HCT116 (cell line): ENCODE measurements around the gene GGA1. TPM values are rescaled to one million over a fixed set of nuclear protein-coding genes. Genes with fewer than 3 reads are reported as not detected.

Source experiments
- ATAC-seq: fragments of 200-7000 bp; cut with Tn5 transposase; 2 replicates; pipeline ENCODE4 v1.9.1; 2020; ENCODE audit warnings: mild to moderate bottlenecking, moderate library complexity
- BruUV-seq: library from RNA; stranded (reverse); fragments of 400-500 nt; replicated peaks from 2 replicates; lab custom pipeline; 2021; lab: Mats Ljungman, UMichigan
- CTCF ChIA-PET: fragments of 300-600 bp; sonication (Branson Sonifier 250); formaldehyde crosslinking; loops from one replicate; lab custom pipeline; 2021; ENCODE audit warnings: antibody characterized with exemption; lab: Charles Lee
- POLR2A ChIA-PET: fragments of 300-600, 350-600 bp; sonication (Branson Sonifier 250); formaldehyde crosslinking; loops from one replicate; lab custom pipeline; 2021; ENCODE audit warnings: antibody characterized with exemption; lab: Charles Lee
- RAD21 ChIA-PET, 2 experiments: fragments of 300-600 bp; sonication (Branson Sonifier 250); formaldehyde crosslinking; loops; one replicate each; lab custom pipeline; 2023; ENCODE audit warnings: low total read pairs in 2 of 2; ENCODE audit not compliant: uncharacterized antibody in 2 of 2, unreplicated experiment in 2 of 2, low non-redundant PET in 1 of 2; lab: Charles Lee
- DNase-seq: peaks from one replicate; pipeline ENCODE4 v3.0.0-alpha.2; 2010; ENCODE audit warnings: low read depth, low spot score
- H2AFZ ChIP-seq: fragments of 200-600 bp; shearing (Covaris generic), sonication (generic); 2 replicates; pipeline ENCODE4 v1.6.1; 2017; ENCODE audit warnings: low read depth, mixed run types, mixed read lengths, antibody characterized with exemption, low read length; ENCODE audit not compliant: poor library complexity, severe bottlenecking
- H3K27ac ChIP-seq: 2 replicates; pipeline ENCODE4 v1.5.1; 2012; ENCODE audit warnings: low read depth, low read length
- H3K27me3 ChIP-seq: fragments of 200-600 bp; sonication (generic); 2 replicates; pipeline ENCODE4 v1.6.1; 2016; ENCODE audit warnings: mixed run types, low read length, mixed read lengths; ENCODE audit not compliant: insufficient read depth
- H3K36me3 ChIP-seq, 2 experiments: fragments of 200-500 bp in 1 of 2; fragments of 200-600 bp in 1 of 2; sonication (Bioruptor generic) in 1 of 2; sonication (generic) in 1 of 2; 2 replicates each; pipeline versions ENCODE4 v1.5.1 to v1.6.1; 2014 to 2016; ENCODE audit warnings: low read length in 2 of 2, inconsistent platforms in 1 of 2, mixed read lengths in 1 of 2, mixed run types in 1 of 2; ENCODE audit not compliant: insufficient read depth in 2 of 2, control insufficient read depth in 1 of 2
- H3K4me1 ChIP-seq, 2 experiments: fragments of 200-600 bp in 1 of 2; sonication (generic) in 1 of 2; 2 replicates each; pipeline versions ENCODE4 v1.5.1 to v1.6.1; 2012 to 2017; ENCODE audit warnings: low read length in 2 of 2, inconsistent platforms in 1 of 2, mild to moderate bottlenecking in 1 of 2, mixed read lengths in 1 of 2, mixed run types in 1 of 2, moderate library complexity in 1 of 2; ENCODE audit not compliant: insufficient read depth in 2 of 2, control insufficient read depth in 1 of 2
- H3K4me2 ChIP-seq: fragments of 200-600 bp; sonication (generic); 2 replicates; pipeline ENCODE4 v1.6.1; 2017; ENCODE audit warnings: mixed run types, low read length, mixed read lengths
- H3K4me3 ChIP-seq, 2 experiments: fragments of 200-600 bp in 1 of 2; sonication (generic) in 1 of 2; replicated peaks in 1 of 2; 2 replicates each; pipeline ENCODE4 v1.5.1; 2011 to 2016; ENCODE audit warnings: low read length in 2 of 2, control low read depth in 1 of 2, low read depth in 1 of 2, mild to moderate bottlenecking in 1 of 2, mixed read lengths in 1 of 2, mixed run types in 1 of 2
- H3K79me2 ChIP-seq: fragments of 200-600 bp; sonication (generic); 2 replicates; pipeline ENCODE4 v1.6.1; 2017; ENCODE audit warnings: mild to moderate bottlenecking, mixed run types, low read length, moderate library complexity, mixed read lengths; ENCODE audit not compliant: insufficient read depth
- H3K9ac ChIP-seq: fragments of 200-600 bp; sonication (generic); 2 replicates; pipeline ENCODE4 v1.6.1; 2016; ENCODE audit warnings: low read length, mixed read lengths
- H3K9me2 ChIP-seq: fragments of 200-600 bp; sonication (generic), shearing (Covaris generic); 2 replicates; pipeline ENCODE4 v1.6.1; 2017; ENCODE audit warnings: mixed run types, mild to moderate bottlenecking, moderate library complexity; ENCODE audit not compliant: insufficient read depth
- H3K9me3 ChIP-seq, 2 experiments: fragments of 200-500 bp in 1 of 2; fragments of 200-600 bp in 1 of 2; sonication (Bioruptor generic) in 1 of 2; sonication (generic) in 1 of 2; 2 replicates each; pipeline ENCODE4 v1.6.1; 2014 to 2017; ENCODE audit warnings: low read length in 2 of 2, mixed read lengths in 2 of 2, inconsistent platforms in 1 of 2, low read depth in 1 of 2, mild to moderate bottlenecking in 1 of 2, mixed run types in 1 of 2, moderate library complexity in 1 of 2; ENCODE audit not compliant: control insufficient read depth in 1 of 2, insufficient read depth in 1 of 2
- H4K20me1 ChIP-seq: fragments of 200-600 bp; sonication (generic), shearing (Covaris generic); 2 replicates; pipeline ENCODE4 v1.6.1; 2017; ENCODE audit warnings: mixed run types, mild to moderate bottlenecking, moderate library complexity; ENCODE audit not compliant: insufficient read depth
- CEBPB ChIP-seq: IDR thresholded peaks from 2 replicates; pipeline ENCODE4 v1.6.1; 2012; ENCODE audit warnings: low read depth
- EGR1 ChIP-seq: IDR thresholded peaks from 2 replicates; pipeline ENCODE4 v1.6.1; 2012; ENCODE audit warnings: low read depth
- EZH2 ChIP-seq: fragments of 200-600 bp; sonication (generic); IDR thresholded peaks from 2 replicates; pipeline ENCODE4 v1.6.1; 2017; ENCODE audit warnings: antibody characterized with exemption, mixed run types
- EZH2phosphoT487 ChIP-seq: fragments of 200-600 bp; IDR thresholded peaks from 2 replicates; pipeline ENCODE4 v1.6.1; 2018; ENCODE audit warnings: antibody characterized with exemption, borderline replicate concordance
- FOSL1 ChIP-seq: IDR thresholded peaks from 2 replicates; pipeline ENCODE4 v1.6.1; 2012; ENCODE audit warnings: low read depth
- JUND ChIP-seq: IDR thresholded peaks from 2 replicates; pipeline ENCODE4 v1.6.1; 2012
- YY1 ChIP-seq: IDR thresholded peaks from 2 replicates; pipeline ENCODE4 v1.6.1; 2011; ENCODE audit warnings: low read length, low read depth, moderate library complexity, mild to moderate bottlenecking; ENCODE audit not compliant: insufficient replicate concordance; ENCODE audit errors: extremely low read depth
- ZFX ChIP-seq: fragments of 450-650 bp; IDR thresholded peaks from 2 replicates; pipeline ENCODE4 v1.6.1; 2017
- intact Hi-C: fragments of 100-400 bp; cut with micrococcal nuclease; formaldehyde crosslinking; loops from 2 replicates; pipeline ENCODE4 v1.10.0; 2022
- total RNA-seq: library from RNA; stranded (reverse); gene quantifications from one replicate; pipeline ENCODE4 v1.2.1, GENCODE V29; 2021; ENCODE audit not compliant: unreplicated experiment
- TF ChIP-seq, protein P1 (sequence below): IDR thresholded peaks from 2 replicates; pipeline ENCODE4 v1.6.1; 2011; ENCODE audit warnings: mild to moderate bottlenecking, low read length, moderate library complexity; ENCODE audit not compliant: insufficient replicate concordance; ENCODE audit errors: extremely low read depth
- TF ChIP-seq, protein P2 (sequence below), 3 experiments: fragments of 200-600 bp in 1 of 3; sonication (generic) in 1 of 3; IDR thresholded peaks in 2 of 3; conservative IDR thresholded peaks in 1 of 3; 2 replicates each; pipeline ENCODE4 v1.5.1; 2012 to 2017; ENCODE audit warnings: low read depth in 2 of 3, low read length in 2 of 3, antibody characterized with exemption in 1 of 3, borderline replicate concordance in 1 of 3, control low read depth in 1 of 3, mild to moderate bottlenecking in 1 of 3, mixed read lengths in 1 of 3, mixed run types in 1 of 3, moderate library complexity in 1 of 3; ENCODE audit not compliant: insufficient read depth in 1 of 3

GGA1 gene
- total RNA-seq, 1 experiment from 2014 or later = 89.8 TPM

DNA sequence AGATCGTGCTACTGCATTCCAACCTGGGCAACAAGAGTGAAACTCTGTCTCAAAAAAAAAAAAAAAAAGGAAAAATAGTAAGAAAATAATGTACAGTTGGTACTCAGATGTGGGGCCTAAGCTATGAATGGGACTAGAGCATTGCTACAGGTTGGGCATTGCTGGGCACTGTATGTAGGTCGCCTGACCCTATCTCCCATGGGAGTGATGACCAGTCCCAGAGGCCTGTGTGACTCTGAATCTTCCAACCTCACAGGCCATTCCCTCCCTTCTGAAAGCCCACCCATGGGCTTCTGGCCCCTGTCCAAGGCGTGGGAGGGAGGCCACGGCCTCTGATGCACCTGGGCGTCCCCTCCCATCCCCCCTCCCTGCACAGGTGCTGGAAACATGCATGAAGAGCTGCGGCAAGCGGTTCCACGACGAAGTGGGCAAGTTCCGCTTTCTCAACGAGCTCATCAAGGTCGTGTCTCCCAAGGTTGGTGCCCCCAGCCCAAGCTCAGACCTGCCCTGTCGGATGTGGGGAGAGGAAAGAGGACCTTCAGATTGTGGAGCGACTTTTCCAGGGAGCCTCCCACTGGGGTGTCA, 9.5 kb downstream of the GGA1 start:
- ATAC-seq (no peak), DNase-seq (no peak)
- ChIA-PET CTCF (interaction anchor here (1.0 kb wide), 1 partner anchor 9 kb away, joined by 3 read pairs; no protein-coding TSS in a partner anchor), RAD21 (interaction anchor here in 1 of 2 experiments (0.9 kb wide), 1 partner anchor 50 kb away, joined by 3 read pairs; no protein-coding TSS in a partner anchor), POLR2A (interaction anchor here (1.0 to 1.3 kb wide), 2 partner anchors 9 to 26 kb away, joined by 3 to 8 read pairs; no protein-coding TSS in a partner anchor)
- no peak for TF ChIP-seq CEBPB
- no peak for TF ChIP-seq EZH2phosphoT487
- TF ChIP-seq, protein P1, sequence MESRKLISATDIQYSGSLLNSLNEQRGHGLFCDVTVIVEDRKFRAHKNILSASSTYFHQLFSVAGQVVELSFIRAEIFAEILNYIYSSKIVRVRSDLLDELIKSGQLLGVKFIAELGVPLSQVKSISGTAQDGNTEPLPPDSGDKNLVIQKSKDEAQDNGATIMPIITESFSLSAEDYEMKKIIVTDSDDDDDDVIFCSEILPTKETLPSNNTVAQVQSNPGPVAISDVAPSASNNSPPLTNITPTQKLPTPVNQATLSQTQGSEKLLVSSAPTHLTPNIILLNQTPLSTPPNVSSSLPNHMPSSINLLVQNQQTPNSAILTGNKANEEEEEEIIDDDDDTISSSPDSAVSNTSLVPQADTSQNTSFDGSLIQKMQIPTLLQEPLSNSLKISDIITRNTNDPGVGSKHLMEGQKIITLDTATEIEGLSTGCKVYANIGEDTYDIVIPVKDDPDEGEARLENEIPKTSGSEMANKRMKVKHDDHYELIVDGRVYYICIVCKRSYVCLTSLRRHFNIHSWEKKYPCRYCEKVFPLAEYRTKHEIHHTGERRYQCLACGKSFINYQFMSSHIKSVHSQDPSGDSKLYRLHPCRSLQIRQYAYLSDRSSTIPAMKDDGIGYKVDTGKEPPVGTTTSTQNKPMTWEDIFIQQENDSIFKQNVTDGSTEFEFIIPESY = no peak
- TF ChIP-seq JUND = no peak
- no peak for TF ChIP-seq EZH2
- TF ChIP-seq ZFX = no peak
- TF ChIP-seq YY1 = no peak
- TF ChIP-seq, protein P2, sequence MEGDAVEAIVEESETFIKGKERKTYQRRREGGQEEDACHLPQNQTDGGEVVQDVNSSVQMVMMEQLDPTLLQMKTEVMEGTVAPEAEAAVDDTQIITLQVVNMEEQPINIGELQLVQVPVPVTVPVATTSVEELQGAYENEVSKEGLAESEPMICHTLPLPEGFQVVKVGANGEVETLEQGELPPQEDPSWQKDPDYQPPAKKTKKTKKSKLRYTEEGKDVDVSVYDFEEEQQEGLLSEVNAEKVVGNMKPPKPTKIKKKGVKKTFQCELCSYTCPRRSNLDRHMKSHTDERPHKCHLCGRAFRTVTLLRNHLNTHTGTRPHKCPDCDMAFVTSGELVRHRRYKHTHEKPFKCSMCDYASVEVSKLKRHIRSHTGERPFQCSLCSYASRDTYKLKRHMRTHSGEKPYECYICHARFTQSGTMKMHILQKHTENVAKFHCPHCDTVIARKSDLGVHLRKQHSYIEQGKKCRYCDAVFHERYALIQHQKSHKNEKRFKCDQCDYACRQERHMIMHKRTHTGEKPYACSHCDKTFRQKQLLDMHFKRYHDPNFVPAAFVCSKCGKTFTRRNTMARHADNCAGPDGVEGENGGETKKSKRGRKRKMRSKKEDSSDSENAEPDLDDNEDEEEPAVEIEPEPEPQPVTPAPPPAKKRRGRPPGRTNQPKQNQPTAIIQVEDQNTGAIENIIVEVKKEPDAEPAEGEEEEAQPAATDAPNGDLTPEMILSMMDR (IDR thresholded peaks at IDR 0.05 in 2 of 3, conservative IDR thresholded peaks at IDR 0.05 in 1 of 3; ENCODE audit: borderline replicate concordance in 1 of 3, insufficient read depth in 1 of 3, low read depth in 2 of 3, low read length in 2 of 3) = no peak
- no peak for TF ChIP-seq EGR1
- TF ChIP-seq FOSL1 = no peak
- no TSS peak for BruUV-seq
- intact Hi-C loops = no loop called here
- no peaks in the 10 kb centered on the region for H3K9me3 ChIP-seq
- 0 out of 4 replicates have a peak, but pooled peaks cover 0 to under 1% of the 10 kb centered on the region in 2 experiments for H3K4me1 ChIP-seq
- no peaks in the 10 kb centered on the region for H4K20me1 ChIP-seq
- H3K79me2 ChIP-seq = no peaks in the 10 kb centered on the region; the same call in 1 of the 2 replicates
- no peak overlapping the region for H3K4me3 ChIP-seq
- no peak overlapping the region for H2AFZ ChIP-seq
- no peaks in the 10 kb centered on the region for H3K9me2 ChIP-seq
- H3K4me2 ChIP-seq = no peak overlapping the region
- peaks cover 31 to 35% of the 10 kb centered on the region in 2 experiments for H3K36me3 ChIP-seq
- no peaks in the 10 kb centered on the region for H3K27me3 ChIP-seq
- H3K9ac ChIP-seq = no peak overlapping the region
- H3K27ac ChIP-seq = no peak overlapping the region
